SK-MEL-5 (cell line): ENCODE data around the gene KLK1. TPM values are rescaled to one million over a fixed set of nuclear protein-coding genes. Genes with fewer than 3 reads are reported as not detected.
A peak's percentile ranks its signal among the peaks of the same experiment; 100 is the strongest.
"Not testable (repeated sequence)": the region's sequence is repeated elsewhere in the genome, so short reads cannot be mapped to it uniquely, and the experiment has no call there.

Source experiments
- DNase-seq: peaks from one replicate; pipeline ENCODE4 v3.0.0-alpha.2; 2016; ENCODE audit warnings: low read depth, low spot score
- in situ Hi-C: cut with HindIII; loops from 2 replicates; pipeline ENCODE4 v1.10.0; 2016; ENCODE audit warnings: low sequenced_read_pairs, high pct_unique_total_duplicates, low pct_unique_long_range_greater_than_20kb
- total RNA-seq: library from RNA; depleted of rRNA; stranded (reverse); fragments of >200 nt; shearing (Covaris generic); gene quantifications from 2 replicates; pipeline ENCODE4 v1.2.3, GENCODE V29; 2014

Gene KLK1
- total RNA-seq, 1 experiment from 2014 or later, result not detected

GRCh38 chr19:50821248-50821612 lies 2.4 kb downstream of the KLK1 start:
- in situ Hi-C loops, result no loop called here
- no peak for DNase-seq

DNA sequence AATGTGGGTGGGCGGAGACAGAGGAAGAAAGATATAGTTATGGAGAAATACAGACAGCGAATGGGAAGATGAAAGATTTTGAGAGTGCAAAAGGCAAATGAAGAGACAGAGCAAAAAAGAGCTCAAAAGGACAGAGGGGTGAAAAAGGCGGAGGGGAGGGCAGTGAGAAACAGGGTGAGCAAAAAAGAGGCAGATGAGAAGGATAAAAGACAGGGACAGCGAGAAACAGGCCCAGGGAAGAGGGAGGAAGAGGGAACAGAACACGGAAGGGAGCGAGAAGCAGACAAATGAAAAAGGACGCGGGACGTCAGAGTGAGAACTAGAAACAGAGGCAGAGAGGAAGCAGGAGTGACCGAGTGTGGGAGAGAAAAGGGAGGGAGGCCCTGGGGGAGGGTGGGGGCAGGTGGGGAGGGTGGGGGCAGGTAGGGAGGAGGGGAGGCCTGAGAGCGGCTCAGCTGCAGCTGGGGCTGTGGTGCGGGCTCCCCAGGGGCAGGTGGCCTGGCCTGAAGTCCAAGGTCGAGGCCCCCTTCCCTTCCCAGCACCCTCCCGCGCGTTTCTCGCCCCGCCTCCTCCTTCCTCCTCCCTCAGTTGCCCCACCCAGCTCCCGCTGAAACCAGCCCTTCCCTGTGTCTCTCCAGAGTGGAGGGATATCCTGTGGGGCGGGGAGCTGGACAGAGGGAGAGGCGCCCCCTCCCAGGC lies 2.9 kb downstream of the KLK1 start:
- no peak for DNase-seq
- in situ Hi-C loops, result no loop called here

DNA sequence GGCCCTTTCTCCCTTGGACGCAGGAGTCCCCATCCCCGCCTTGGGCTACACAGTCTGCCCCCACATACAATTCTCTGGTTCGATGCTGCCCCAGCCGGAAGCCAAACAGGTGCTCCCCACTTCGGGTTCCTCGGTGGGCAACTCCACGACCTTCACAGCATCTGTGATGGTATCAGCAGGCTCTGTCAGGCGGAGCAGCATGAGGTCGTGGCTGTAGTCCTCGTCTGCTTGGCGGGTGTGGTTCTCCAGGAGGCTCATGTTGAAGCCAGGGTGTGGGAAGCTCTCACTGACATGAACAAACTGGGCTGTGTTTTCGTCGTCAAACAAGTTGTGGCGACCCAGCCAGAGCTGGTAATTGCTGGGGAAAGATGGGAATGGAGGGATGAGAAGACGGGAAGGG lies 3.5 kb downstream of the KLK1 start:
- in situ Hi-C loops, result no loop called here
- DNase-seq, result no peak

DNA sequence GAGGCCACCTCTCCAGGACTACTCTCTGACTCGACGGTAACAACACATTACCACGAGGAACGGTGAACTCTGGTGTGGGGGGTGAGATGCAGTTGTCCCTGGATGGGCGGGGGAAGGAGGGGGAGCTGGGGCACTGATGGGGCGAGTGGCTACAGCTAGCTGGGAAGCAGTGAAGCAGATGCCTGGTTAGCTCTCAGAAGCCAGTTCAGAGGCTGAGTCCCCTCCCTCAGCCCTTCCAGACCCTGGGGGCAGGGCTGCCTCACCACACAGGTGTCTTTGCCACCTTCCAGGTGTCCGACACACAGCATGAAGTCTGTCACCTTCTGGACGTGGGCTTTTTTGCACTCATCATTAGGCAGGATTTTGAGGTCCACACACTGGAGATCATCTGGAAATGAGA lies 4.0 kb downstream of the KLK1 start:
- DNase-seq, result no peak
- in situ Hi-C loops, result no loop called here

- DNase-seq, result no peak
- in situ Hi-C loops, result no loop called here
Observed at GRCh38 chr19:50818859-50819472, 4.6 kb downstream of the KLK1 start.

DNA sequence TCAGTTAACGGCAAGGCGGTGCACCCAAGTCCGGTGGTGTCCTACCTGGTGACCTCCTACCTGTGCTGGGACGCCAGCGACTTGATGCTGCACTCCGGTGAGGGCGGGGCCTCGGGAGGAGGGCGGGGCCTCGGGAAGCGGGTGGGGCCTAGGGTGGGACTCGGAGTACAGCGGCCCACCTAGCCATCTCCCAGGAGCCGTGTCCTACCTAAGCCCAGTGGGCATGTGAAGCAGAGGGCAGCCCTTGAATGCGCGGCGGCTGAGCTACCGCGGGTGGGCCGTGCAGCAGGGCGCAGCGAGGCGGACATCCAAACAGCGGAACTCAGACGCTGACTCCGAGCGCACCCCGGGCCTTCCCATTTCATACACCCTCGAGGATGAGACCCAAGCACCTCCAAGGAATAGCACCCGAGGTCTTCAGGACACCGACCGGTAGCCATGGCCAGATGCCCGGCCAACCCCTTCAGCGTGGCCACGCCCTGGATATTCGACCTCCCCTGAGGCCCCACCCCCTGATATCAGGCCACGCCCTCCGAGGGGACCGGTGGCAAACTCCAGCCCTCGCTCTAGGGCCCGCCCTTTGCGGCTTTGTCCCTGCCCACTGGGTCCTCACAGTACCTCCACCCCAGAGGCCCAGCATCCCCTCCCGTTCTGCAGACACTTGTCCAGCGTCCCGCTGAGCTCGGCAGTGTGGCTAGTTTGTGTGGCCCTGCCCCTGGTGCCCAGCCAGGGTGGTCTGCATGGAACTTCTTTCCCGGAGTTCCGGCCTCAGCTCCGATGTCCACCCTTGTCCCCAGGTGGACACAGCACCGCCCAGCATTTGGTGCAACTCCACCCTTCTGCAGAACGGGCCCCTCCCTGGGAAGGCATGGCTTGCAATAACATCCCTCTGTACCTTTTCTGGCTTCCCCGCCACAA lies 5.4 kb downstream of the KLK1 start:
- in situ Hi-C loops, result no loop called here
- peak; percentile 58 for DNase-seq

DNA sequence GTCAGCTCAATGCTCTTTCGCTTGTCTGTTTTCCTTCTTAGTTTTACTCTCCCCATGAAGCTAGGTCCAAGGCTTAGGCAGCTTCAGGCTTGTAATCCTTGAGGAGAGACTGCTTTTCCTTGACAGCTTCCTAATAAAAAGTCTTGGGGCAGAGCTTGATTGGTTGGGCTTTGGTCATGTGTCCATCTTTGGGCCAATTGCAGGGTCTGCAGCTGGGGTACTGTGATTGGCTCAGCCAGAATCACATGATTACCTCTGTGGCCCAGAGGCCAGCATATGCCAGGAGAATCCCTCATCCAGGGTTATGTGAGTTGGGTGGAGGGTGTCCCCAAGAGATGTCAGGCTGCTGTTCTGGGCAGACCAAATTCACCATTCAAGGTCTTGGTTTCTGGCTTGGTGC lies 8.1 kb downstream of the KLK1 start:
- in situ Hi-C loops, result no loop called here
- no peak for DNase-seq

DNA sequence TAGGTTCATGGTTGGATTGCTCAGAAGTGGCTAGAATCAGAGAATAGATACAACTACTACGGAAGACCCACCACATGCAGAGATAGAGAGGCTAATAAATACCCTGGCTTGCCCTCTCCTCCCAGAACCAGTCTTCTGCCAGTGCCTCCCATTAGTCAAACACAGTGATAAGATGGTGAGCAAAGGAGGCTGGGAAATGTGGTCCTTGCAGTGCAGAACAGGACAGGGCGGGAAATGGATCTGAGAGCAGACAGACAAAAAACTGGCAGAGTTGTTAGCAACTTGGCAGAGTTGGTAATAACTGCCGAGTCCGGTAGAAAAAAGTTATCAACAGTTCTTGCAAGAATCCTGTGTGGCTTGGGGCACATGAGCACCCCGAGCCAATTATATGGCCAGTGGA lies 8.7 kb downstream of the KLK1 start:
- in situ Hi-C loops, result no loop called here
- DNase-seq, result no peak

GRCh38 chr19:50812474-50812873 lies 11.1 kb downstream of the KLK1 start:
- in situ Hi-C loops, result no loop called here
- DNase-seq, result no peak

DNA sequence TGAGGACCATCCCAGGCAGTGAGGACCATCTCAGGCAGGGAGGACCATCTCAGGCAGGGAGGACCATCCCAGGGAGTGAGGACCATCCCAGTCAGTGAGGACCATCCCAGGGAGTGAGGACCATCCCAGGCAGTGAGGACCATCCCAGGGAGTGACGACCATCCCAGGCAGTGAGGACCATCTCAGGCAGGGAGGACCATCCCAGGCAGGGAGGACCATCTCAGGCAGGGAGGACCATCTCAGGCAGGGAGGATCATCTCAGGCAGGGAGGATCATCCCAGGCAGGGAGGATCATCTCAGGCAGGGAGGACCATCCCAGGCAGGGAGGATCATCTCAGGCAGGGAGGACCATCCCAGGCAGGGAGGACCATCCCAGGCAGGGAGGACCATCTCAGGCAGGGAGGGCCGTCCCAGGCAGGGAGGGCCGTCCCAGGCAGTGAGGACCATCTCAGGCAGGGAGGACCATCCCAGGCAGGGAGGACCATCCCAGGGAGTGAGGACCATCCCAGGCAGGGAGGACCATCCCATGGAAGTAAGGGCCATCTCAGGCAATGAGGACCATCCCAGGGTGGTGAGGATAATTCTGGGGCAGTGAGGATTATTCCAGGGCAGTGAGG lies 11.9 kb downstream of the KLK1 start:
- DNase-seq, in situ Hi-C loops: not testable (repeated sequence)

GRCh38 chr19:50808856-50809255 lies 14.7 kb downstream of the KLK1 start:
- in situ Hi-C loops, result no loop called here
- DNase-seq, result no peak

DNA sequence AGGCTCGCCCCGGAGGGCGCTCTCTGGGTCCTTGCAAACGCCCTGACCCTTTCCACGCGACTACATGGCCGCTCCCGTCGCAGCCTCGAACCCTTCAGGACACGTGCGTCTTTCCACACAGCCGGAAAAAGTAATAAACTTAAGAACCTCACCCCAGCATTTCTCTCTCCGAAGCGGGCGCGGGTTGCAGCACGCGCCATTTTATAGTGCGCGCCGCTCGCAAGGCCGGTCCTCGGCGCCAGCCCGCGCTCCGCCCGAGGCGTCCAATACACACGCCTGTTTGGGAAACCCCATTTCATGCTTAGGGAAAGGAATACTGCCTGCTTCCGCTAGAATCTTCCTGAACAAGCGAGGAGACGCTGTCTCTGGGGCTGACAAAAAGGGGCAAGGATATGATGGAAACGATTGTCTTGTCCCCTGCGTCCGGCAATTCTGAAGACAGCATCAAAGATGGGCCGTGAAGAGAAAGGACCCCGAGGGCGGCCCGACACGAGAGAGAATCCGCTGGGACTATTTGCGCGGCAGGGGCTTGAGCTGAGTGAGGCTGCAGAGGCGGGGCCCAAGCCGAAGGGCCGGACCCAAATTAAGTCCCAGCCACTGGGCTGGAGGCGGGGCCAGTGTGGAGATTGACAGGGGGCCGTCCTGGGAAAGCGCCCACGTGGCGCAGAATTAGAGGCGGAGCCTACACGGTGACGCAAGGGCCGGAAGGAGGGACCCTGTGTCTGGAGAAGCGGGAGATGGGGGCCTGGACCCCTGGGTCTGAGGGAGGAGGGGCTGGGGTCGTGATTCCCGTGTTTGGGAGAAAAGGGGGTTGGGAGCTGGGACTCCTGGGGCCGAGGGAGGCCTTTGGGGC lies 18.9 kb downstream of the KLK1 start:
- in situ Hi-C loops, result no loop called here
- DNase-seq, result peak; percentile 98

DNA sequence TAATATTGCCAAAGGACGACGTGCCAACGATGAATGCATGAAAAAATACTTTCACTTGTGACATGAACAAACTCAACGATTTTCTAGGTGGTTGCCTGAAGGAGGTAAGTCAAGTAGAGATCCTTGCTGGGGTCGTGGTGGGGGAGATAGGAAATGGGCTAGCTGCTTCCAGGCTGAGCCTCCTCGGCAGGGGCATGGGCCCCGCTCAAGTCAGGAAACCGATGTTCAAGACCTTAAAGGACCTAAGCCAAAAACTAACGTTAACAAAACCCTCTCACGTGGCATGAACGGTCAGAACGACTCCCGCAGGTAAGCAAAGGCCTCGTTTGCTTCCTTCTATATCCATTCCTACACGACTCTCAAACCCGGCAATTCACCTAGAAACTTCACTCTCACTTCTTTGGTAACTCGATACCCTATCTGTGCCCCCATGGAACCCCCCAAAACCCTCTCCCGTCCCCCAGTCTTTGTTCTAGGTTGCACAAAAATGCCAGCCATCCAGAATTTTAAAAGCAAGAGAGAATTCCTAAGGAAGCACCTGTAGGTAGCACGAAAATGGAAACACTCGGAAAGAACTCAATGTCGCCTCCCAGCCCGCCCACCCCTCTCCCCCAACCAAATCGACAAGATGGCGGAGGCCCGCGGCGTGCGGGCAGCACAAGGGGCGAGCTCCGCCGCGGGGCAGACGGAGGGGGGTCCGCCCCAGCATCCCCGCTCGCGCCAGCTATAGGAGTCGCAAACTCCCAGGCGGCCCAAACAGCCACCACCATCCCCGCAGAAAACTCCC lies 19.8 kb downstream of the KLK1 start:
- in situ Hi-C loops, result no loop called here
- peak; percentile 36 for DNase-seq

GRCh38 chr19:50801107-50801506 lies 22.5 kb downstream of the KLK1 start:
- DNase-seq, result no peak
- in situ Hi-C loops, result no loop called here

DNA sequence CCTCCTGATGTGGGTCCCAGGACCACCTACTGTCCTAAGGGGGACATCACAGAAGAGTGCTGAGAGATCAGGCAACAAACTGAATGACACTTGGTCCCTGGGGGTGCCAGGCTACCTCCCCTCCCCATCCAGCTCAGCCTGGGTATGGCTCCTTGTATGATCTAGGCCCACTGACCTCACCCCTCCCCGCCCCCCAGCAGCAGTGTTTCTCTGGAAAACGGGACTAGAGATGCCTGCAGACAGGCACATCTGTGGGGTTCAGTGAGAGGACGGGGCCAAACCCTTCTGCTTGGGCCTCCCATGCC lies 24.1 kb downstream of the KLK1 start:
- in situ Hi-C loops, result no loop called here
- no peak for DNase-seq

DNA sequence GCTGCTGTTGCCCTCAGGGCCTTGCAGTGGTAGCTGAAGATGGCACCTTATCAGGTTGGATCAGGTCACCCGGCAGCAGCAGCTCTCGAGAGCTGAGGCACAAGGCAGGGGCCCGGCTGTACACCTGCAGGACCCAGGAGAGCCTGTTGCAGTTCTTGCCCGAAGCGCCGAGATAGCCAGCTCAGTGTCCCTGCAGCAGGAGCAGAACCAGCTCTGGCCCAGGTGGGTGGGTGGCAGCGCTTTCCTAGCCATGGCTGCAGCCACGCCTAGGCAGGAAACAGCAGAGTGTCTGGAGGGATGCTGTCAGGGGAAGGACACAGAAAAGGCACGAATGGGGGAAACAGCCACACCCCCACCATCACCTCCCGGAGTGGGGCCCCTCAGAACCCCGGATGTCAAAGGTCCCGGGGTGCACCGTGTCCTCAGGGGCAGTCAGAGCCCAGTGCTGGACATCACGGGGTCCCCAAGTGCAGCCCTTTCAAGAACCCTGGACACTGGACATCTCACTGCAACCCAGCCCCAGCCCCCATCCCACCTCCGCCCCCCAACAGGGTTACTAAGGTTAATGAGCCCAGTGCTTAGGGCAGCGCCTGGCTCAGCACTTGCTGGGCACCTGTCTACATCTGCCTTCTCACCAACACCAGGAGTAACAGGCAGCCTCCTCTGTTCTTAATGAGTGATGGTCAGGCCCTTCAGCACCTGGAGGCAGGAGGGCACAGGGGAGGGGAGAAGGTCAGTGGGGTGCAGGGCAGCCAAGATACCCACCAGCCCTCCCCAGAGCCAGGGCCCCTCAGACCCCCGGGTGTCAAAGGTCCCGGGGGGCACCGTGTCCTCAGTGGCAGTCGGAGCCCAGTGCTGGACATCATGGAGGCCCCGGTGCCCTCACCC lies 24.7 kb downstream of the KLK1 start:
- in situ Hi-C loops, result no loop called here
- no peak for DNase-seq
